GM18508 (cell line): Measurements from ENCODE around the gene NELFA.

Experiments used
- ATAC-seq: cut with Tn5 transposase; IDR thresholded peaks from one replicate; pipeline ENCODE4 v1.9.1; 2021; ENCODE audit warnings: moderate number of reproducible peaks; ENCODE audit not compliant: insufficient read depth, unreplicated experiment

NELFA gene

GRCh38 chr4:1971456-1972200, 37.1 kb downstream of the NELFA start:
- no peak for ATAC-seq

- no peak for ATAC-seq
Measured at GRCh38 chr4:1970926-1971325, 37.8 kb downstream of the NELFA start.

GRCh38 chr4:1969928-1970723, 38.6 kb downstream of the NELFA start:
- no peak for ATAC-seq

- ATAC-seq: no peak
Measured at GRCh38 chr4:1968686-1969295, 40.0 kb downstream of the NELFA start.

GRCh38 chr4:1967512-1968149, 41.1 kb downstream of the NELFA start:
- ATAC-seq: no peak

GRCh38 chr4:1964971-1965370, 43.8 kb downstream of the NELFA start:
- ATAC-seq: no peak

GRCh38 chr4:1964443-1964842, 44.3 kb downstream of the NELFA start:
- no peak for ATAC-seq

GRCh38 chr4:1962980-1963379, 45.8 kb downstream of the NELFA start:
- no peak for ATAC-seq

- no peak for ATAC-seq
Measured at GRCh38 chr4:1961563-1961962, 47.2 kb downstream of the NELFA start.

GRCh38 chr4:1961038-1961437, 47.7 kb downstream of the NELFA start:
- ATAC-seq: no peak

- ATAC-seq: no peak
Measured at GRCh38 chr4:1960170-1960825, 48.5 kb downstream of the NELFA start.

- no peak for ATAC-seq
Measured at GRCh38 chr4:1959104-1959384, 49.7 kb downstream of the NELFA start.

GRCh38 chr4:1958276-1959103, 50.3 kb downstream of the NELFA start:
- ATAC-seq: no peak

- no peak for ATAC-seq
Measured at GRCh38 chr4:1956631-1957030, 52.1 kb downstream of the NELFA start.

GRCh38 chr4:1953335-1953734, 55.4 kb downstream of the NELFA start:
- no peak for ATAC-seq

- ATAC-seq: no peak
Measured at GRCh38 chr4:1952719-1953118, 56.1 kb downstream of the NELFA start.

- ATAC-seq: no peak
Measured at GRCh38 chr4:1952058-1952700, 56.6 kb downstream of the NELFA start.

- no peak for ATAC-seq
Measured at GRCh38 chr4:1950369-1950768, 58.4 kb downstream of the NELFA start.

- no peak for ATAC-seq
Measured at GRCh38 chr4:1948892-1949436, 59.8 kb downstream of the NELFA start.
